ENCODE results near the gene PTRH2. TPM values are rescaled to one million over a fixed set of nuclear protein-coding genes. Genes with fewer than 3 reads are reported as not detected.

The PTRH2 gene
- total RNA-seq, 1 experiment from 2014 or later: 59.6 TPM

DNA sequence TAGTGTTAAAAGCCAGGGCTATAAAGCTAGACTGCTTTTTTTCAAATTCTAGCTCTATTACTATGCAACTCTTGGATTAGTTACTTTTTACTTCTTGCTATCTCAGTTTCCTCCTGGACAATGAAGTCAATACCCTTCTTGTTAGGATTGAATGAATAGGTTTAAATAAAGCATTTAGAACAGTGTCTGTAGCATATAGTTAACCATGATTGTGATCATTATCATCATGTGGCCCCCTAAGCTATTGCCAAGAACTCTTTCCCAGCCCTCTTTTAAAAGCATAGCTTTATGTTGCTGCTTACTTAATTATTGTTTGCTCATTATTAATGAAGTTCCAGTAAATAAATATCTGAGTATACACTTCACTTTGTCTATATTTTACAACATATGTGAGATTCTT, 4.7 kb upstream of the PTRH2 start:
- BruUV-seq (replicated peaks): no TSS peak
- TF ChIP-seq SRF (IDR thresholded peaks at IDR 0.05; ENCODE audit: low read depth) (no peak), ELF1 (IDR thresholded peaks at IDR 0.05; ENCODE audit: borderline replicate concordance, low read depth) (no peak), ZNF274 (IDR thresholded peaks at IDR 0.05; ENCODE audit: low read depth, low read length) (no peak), SIN3A (IDR thresholded peaks at IDR 0.05; ENCODE audit: low read depth) (no peak), SP1 (IDR thresholded peaks at IDR 0.05; ENCODE audit: low read depth) (no peak), YY1 (IDR thresholded peaks at IDR 0.05; ENCODE audit: extremely low read depth, insufficient replicate concordance, low read depth, low read length) (no peak), EGR1 (IDR thresholded peaks at IDR 0.05; ENCODE audit: low read depth) (no peak), RAD21 (IDR thresholded peaks at IDR 0.05; ENCODE audit: low read depth) (no peak), POLR2AphosphoS5 (IDR thresholded peaks at IDR 0.05; ENCODE audit: low read depth, low read length) (no peak), CEBPB (IDR thresholded peaks at IDR 0.05; ENCODE audit: low read depth) (no peak), JUND (IDR thresholded peaks at IDR 0.05) (no peak), POLR2A (IDR thresholded peaks at IDR 0.05; ENCODE audit: borderline replicate concordance, extremely low read depth, insufficient read depth, insufficient read length) (no peak), ZFX (IDR thresholded peaks at IDR 0.05) (no peak), EZH2 (IDR thresholded peaks at IDR 0.05) (no peak)
- TF ChIP-seq, protein P1, sequence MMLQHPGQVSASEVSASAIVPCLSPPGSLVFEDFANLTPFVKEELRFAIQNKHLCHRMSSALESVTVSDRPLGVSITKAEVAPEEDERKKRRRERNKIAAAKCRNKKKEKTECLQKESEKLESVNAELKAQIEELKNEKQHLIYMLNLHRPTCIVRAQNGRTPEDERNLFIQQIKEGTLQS (IDR thresholded peaks at IDR 0.05): no peak
- TF ChIP-seq, protein P2, sequence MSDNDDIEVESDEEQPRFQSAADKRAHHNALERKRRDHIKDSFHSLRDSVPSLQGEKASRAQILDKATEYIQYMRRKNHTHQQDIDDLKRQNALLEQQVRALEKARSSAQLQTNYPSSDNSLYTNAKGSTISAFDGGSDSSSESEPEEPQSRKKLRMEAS (IDR thresholded peaks at IDR 0.05): no peak
- TF ChIP-seq, protein P3, sequence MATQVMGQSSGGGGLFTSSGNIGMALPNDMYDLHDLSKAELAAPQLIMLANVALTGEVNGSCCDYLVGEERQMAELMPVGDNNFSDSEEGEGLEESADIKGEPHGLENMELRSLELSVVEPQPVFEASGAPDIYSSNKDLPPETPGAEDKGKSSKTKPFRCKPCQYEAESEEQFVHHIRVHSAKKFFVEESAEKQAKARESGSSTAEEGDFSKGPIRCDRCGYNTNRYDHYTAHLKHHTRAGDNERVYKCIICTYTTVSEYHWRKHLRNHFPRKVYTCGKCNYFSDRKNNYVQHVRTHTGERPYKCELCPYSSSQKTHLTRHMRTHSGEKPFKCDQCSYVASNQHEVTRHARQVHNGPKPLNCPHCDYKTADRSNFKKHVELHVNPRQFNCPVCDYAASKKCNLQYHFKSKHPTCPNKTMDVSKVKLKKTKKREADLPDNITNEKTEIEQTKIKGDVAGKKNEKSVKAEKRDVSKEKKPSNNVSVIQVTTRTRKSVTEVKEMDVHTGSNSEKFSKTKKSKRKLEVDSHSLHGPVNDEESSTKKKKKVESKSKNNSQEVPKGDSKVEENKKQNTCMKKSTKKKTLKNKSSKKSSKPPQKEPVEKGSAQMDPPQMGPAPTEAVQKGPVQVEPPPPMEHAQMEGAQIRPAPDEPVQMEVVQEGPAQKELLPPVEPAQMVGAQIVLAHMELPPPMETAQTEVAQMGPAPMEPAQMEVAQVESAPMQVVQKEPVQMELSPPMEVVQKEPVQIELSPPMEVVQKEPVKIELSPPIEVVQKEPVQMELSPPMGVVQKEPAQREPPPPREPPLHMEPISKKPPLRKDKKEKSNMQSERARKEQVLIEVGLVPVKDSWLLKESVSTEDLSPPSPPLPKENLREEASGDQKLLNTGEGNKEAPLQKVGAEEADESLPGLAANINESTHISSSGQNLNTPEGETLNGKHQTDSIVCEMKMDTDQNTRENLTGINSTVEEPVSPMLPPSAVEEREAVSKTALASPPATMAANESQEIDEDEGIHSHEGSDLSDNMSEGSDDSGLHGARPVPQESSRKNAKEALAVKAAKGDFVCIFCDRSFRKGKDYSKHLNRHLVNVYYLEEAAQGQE (IDR thresholded peaks at IDR 0.05; ENCODE audit: low read depth): no peak
- ChIA-PET POLR2A (no interaction called here), CTCF (interaction anchor here (1.2 kb wide), 1 partner anchor 147 kb away, joined by 3 read pairs; no protein-coding TSS in a partner anchor), RAD21 (ENCODE audit: low non-redundant PET in 1 of 2, low total read pairs in 2 of 2, uncharacterized antibody in 2 of 2, unreplicated experiment in 2 of 2) (no interaction called here)
- H2AFZ ChIP-seq (ENCODE audit: low read depth, low read length, poor library complexity, severe bottlenecking): no peak overlapping the region
- ATAC-seq (no peak), DNase-seq (ENCODE audit: low read depth, low spot score) (no peak)
- no peak overlapping the region for H3K9ac ChIP-seq (ENCODE audit: low read length)
- H3K36me3 ChIP-seq (ENCODE audit: control insufficient read depth in 1 of 2, insufficient read depth in 2 of 2, low read length in 2 of 2): no peaks in the 10 kb centered on the region
- no peak overlapping the region for H3K27ac ChIP-seq (ENCODE audit: low read depth, low read length)
- H3K9me2 ChIP-seq (ENCODE audit: insufficient read depth): no peaks in the 10 kb centered on the region
- H3K4me3 ChIP-seq (replicated peaks in 1 of 2; ENCODE audit: low read depth in 1 of 2, low read length in 2 of 2): no peak overlapping the region
- H3K27me3 ChIP-seq (ENCODE audit: insufficient read depth, low read length): no peaks in the 10 kb centered on the region
- intact Hi-C loops (cut with micrococcal nuclease): no loop called here
- peaks cover 99% of the 10 kb centered on the region for H3K79me2 ChIP-seq (ENCODE audit: insufficient read depth, low read length)
- H3K9me3 ChIP-seq (ENCODE audit: control insufficient read depth in 1 of 2, insufficient read depth in 1 of 2, low read depth in 1 of 2, low read length in 2 of 2): no peaks in the 10 kb centered on the region
- peaks cover 10 to 21% of the 10 kb centered on the region in 2 experiments; a peak in 3 of 4 replicates for H3K4me1 ChIP-seq (ENCODE audit: control insufficient read depth in 1 of 2, insufficient read depth in 2 of 2, low read length in 2 of 2)
- peaks cover 18% of the 10 kb centered on the region; the same call in 1 of the 2 replicates for H4K20me1 ChIP-seq (ENCODE audit: insufficient read depth)
- H3K4me2 ChIP-seq (ENCODE audit: low read length): no peak overlapping the region
